Eye (tissue), 1 donor: ENCODE results near the gene DNAJC30.
"Not testable (repeated sequence)": the region's sequence is repeated elsewhere in the genome, so short reads cannot be mapped to it uniquely, and the experiment has no call there.

ENCODE experiments used
- DNase-seq: peaks from one replicate; pipeline ENCODE4 v3.0.0-alpha.2; 2015

The DNAJC30 gene

GRCh38 chr7:73683056-73683787 lies at the start of gene DNAJC30, which contains the start of gene BUD23:
DNAJC30 (minus strand) TSS chr7:73683453; CDS start chr7:73683423, 30 bp downstream.
BUD23 (plus strand) TSS chr7:73683597; CDS start chr7:73683626, 29 bp downstream.
- peak; percentile 97 for DNase-seq

GRCh38 chr7:73732397-73732796 lies 49.1 kb upstream of the DNAJC30 start:
- DNase-seq: no peak

GRCh38 chr7:73730485-73730884 lies 47.2 kb upstream of the DNAJC30 start:
- DNase-seq: peak; percentile 47

GRCh38 chr7:73728551-73728950 lies 45.3 kb upstream of the DNAJC30 start:
- no peak for DNase-seq

GRCh38 chr7:73727952-73728351 lies 44.7 kb upstream of the DNAJC30 start:
- DNase-seq: no peak

GRCh38 chr7:73726083-73726466 lies 42.8 kb upstream of the DNAJC30 start:
- no peak for DNase-seq

GRCh38 chr7:73723813-73724212 lies 40.6 kb upstream of the DNAJC30 start:
- no peak for DNase-seq

- DNase-seq: no peak
Observed at GRCh38 chr7:73722785-73723184, 39.5 kb upstream of the DNAJC30 start.

- not testable (repeated sequence) for DNase-seq
Observed at GRCh38 chr7:73722182-73722581, 38.9 kb upstream of the DNAJC30 start.

- no peak for DNase-seq
Observed at GRCh38 chr7:73721377-73721817, 38.1 kb upstream of the DNAJC30 start.

GRCh38 chr7:73720443-73720842 lies 37.2 kb upstream of the DNAJC30 start:
- not testable (repeated sequence) for DNase-seq

- no peak for DNase-seq
Observed at GRCh38 chr7:73719806-73720169, 36.5 kb upstream of the DNAJC30 start.

GRCh38 chr7:73718905-73719805 lies 35.9 kb upstream of the DNAJC30 start, which contains the start of gene STX1A:
STX1A (minus strand) TSS chr7:73719669; CDS start chr7:73719631, 38 bp downstream.
- DNase-seq: peak; percentile 76

GRCh38 chr7:73718438-73718881 lies 35.2 kb upstream of the DNAJC30 start:
- no peak for DNase-seq

GRCh38 chr7:73717991-73718405 lies 34.7 kb upstream of the DNAJC30 start:
- DNase-seq: no peak

GRCh38 chr7:73717025-73717807 lies 34.0 kb upstream of the DNAJC30 start:
- DNase-seq: no peak

GRCh38 chr7:73716318-73716890 lies 33.2 kb upstream of the DNAJC30 start:
- DNase-seq: no peak

- peak; percentile 68 for DNase-seq
Observed at GRCh38 chr7:73715648-73716317, 32.5 kb upstream of the DNAJC30 start.

- DNase-seq: not testable (repeated sequence)
Observed at GRCh38 chr7:73713319-73713718, 30.1 kb upstream of the DNAJC30 start.

- no peak for DNase-seq
Observed at GRCh38 chr7:73712773-73713172, 29.5 kb upstream of the DNAJC30 start.

- no peak for DNase-seq
Observed at GRCh38 chr7:73708961-73709549, 25.8 kb upstream of the DNAJC30 start.
